Peyer's patch (tissue), 4 donors: ENCODE results near the gene MOB3C.

ENCODE experiments used
- CTCF ChIP-seq, 6 experiments: fragments of 450-650 bp in 4 of 6; fragments of 200-600 bp in 2 of 6; sonication (generic) in 1 of 6; IDR thresholded peaks; one replicate each; pipeline ENCODE4 v1.5.1; 2017 to 2019; ENCODE audit warnings: antibody characterized with exemption in 6 of 6, mild to moderate bottlenecking in 3 of 6, moderate library complexity in 1 of 6
- POLR2A ChIP-seq, 2 donors: fragments of 450-650 bp; IDR thresholded peaks; one replicate each; pipeline ENCODE4 v1.5.1; 2017; ENCODE audit warnings: antibody characterized with exemption in 2 of 2, mild to moderate bottlenecking in 2 of 2, moderate library complexity in 2 of 2

GRCh38 chr1:46589529-46589928, 27.1 kb downstream of the MOB3C start:
- TF ChIP-seq CTCF (IDR thresholded peaks at IDR 0.05) (no peak), POLR2A (IDR thresholded peaks at IDR 0.05) (no peak)
